GM21447 (cell line): ENCODE data around the gene WWC2.
"Not testable (repeated sequence)": the region's sequence is repeated elsewhere in the genome, so short reads cannot be mapped to it uniquely, and the experiment has no call there.

Experiments used
- ATAC-seq: cut with Tn5 transposase; IDR thresholded peaks from one replicate; pipeline ENCODE4 v1.9.1; 2021; ENCODE audit not compliant: unreplicated experiment

WWC2 gene

GRCh38 chr4:183171484-183172267 is 72.6 kb downstream of the WWC2 start:
- ATAC-seq, result no peak

DNA sequence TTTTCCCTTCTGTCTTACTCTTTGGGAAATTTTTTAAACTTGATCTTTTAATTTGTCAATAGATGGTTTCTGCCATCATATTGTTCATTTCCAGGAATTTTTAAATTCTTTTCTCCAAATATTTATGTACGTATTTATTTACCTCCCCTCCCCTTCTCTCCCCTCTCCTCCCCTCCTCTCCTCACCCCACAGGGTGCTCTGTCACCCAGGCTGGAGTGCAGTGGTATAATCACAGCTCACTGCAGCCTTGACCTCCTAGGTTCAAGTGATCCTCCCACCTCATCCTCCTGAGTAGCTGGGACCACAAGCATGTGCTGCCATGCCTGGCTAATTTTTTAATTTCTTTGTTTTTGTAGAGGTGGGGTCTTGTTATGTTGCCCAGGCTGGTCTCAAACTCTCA is 73.8 kb downstream of the WWC2 start:
- no peak for ATAC-seq

- ATAC-seq, result no peak
Observed at GRCh38 chr4:183173580-183174526, 74.8 kb downstream of the WWC2 start.

DNA sequence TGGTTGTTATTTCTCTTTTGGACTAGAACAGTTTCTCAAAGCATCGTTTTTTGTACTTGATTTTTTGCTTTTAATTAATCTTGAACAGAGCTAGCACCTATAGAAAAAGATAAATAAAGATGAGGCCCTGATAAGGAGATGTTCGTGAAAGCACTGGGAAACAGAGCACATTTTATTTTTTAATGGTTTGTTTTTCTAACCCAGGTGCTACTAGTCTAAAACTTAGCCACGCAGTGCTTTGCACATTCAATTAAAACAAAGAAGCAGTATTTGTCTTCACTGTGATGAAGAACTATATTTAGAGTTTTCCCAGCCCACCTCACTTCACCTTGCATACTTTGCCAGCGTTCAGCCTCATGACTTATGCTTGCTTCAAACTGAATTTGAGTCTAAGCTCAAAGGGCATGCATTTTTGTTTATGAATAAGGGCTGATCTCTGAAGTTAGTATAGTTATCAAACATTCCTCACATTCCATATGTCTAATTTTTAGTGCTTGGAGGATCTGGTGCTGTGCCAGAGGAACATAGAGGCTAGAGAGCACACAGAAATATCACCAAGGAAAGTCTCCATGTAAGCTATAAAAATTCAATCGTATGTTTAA is 76.7 kb downstream of the WWC2 start:
- ATAC-seq, result no peak

DNA sequence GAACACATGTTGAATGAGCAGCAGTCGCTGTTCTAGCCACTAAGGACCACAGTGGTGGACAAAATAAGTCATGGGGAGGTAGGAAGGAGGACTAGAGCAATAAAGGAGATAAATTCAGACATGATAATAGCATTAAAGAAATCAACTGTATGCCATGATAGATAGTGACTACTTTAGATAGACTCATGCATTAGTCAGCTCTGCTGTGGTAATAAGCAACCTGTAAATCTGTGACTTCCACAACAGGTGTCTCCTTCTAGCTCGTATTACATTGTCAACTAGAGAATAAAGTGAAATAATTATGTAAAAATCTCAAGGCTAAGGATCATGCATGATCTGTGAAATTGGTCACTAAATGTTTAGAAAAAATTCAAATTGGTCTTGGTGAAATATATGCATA is 77.9 kb downstream of the WWC2 start:
- no peak for ATAC-seq

GRCh38 chr4:183178201-183178600 is 79.1 kb downstream of the WWC2 start:
- no peak for ATAC-seq

DNA sequence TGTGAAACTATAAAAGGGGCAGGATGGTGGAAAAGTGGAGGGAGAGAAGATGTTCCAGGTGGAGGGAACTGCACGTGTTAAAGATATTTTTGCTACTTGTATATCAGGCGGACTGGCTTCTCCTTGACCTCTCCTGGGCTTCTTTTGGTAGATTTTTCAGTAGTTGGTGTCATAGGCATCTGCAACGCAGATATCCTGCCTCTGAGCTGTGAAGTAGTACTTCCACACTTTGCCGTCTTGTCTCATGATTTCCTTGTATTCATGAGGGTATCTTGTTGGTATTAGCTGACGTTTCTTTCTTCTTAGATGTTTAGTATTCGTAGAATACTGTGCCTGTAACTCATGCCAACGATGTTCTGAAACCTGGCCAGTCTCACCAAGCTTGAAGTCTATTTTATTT is 81.0 kb downstream of the WWC2 start:
- no peak for ATAC-seq

DNA sequence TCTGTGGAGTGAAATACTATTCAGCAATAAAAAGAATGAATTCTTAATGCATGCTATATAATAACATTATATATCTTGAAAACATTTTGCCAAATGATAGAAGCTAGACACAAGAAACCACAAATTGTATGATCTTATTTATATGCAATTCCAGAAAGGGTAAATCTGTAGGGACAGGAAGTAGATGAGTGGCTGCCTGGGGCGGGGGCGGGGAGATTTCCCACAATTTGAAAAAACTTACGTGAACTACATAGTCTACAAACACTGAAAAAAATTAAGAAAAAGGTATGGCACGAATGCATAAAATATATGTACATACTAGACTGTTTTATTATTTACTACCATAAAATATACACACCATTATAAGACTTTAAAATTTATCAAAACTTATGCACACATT is 81.6 kb downstream of the WWC2 start:
- ATAC-seq, result no peak

- no peak for ATAC-seq
Observed at GRCh38 chr4:183181081-183181480, 82.0 kb downstream of the WWC2 start.

DNA sequence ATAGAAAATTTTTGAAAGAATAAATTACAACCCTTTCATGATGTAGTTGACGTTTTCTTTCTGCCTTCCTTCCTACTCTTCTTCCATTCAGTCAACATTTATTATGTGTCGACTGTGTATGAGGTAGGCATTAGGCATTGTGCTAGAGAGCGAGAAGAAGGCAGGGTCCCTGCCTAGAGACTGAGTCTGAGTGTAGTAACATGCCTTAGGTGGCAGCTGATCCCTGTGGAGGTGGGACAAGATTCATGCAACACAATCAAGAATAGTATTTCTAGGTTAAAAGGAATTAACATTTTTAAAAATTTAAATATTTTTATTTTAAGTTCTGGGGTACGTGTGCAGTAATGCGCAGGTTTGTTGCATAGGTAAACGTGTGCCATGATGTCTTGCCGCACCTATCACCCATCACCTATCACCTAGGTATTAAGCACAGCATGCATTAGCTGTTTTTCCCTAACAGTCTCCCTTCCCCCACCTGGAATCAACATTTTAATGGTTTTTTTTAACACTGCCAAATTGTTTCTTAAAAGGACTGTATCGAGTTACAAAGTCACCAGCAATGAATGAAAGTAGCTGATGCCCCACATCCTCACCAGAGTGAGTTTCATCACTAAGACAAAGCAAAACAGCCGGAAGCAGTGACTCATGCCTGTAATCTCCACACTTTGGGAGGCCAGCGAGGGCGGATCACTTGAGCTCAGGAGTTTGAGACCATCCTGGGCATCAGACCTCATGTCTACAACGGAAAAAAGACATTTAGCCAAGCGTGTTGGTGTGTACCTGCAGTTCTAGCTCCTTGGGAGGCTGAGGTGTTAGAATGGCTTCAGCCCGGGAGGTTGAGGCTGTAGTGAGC is 84.0 kb downstream of the WWC2 start:
- no peak for ATAC-seq

- ATAC-seq, result no peak
Observed at GRCh38 chr4:183183906-183184535, 85.0 kb downstream of the WWC2 start.

DNA sequence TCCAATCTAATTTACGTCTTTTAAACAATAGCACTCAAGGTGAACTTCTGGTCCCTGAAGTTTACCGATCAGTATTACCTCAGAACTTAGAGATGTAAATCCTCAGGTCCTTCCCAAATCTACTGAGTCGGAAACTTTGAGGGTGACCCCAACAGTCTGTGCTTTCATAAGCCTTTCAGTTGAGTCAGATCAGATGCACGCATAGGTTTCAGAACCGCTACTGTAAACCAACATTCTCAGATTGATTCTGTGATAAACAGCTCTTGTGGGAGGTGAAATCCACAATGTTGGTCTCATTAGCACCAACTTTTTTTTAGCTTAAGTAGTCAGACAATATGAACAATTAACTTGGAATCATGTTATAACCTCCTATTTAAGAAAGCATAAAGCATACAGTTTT is 86.0 kb downstream of the WWC2 start:
- no peak for ATAC-seq

GRCh38 chr4:183185559-183185958 is 86.5 kb downstream of the WWC2 start:
- no peak for ATAC-seq

GRCh38 chr4:183186813-183187212 is 87.8 kb downstream of the WWC2 start:
- ATAC-seq, result no peak

GRCh38 chr4:183190900-183191527 is 92.0 kb downstream of the WWC2 start:
- no peak for ATAC-seq

GRCh38 chr4:183191630-183192029 is 92.6 kb downstream of the WWC2 start:
- no peak for ATAC-seq

- ATAC-seq, result no peak
Observed at GRCh38 chr4:183192571-183192970, 93.5 kb downstream of the WWC2 start.

- ATAC-seq, result not testable (repeated sequence)
Observed at GRCh38 chr4:183193730-183194338, 94.8 kb downstream of the WWC2 start.

- ATAC-seq, result no peak
Observed at GRCh38 chr4:183195534-183195933, 96.5 kb downstream of the WWC2 start.
